HL-60 (cell line): ENCODE measurements around the gene OXER1.

Experiments used
- GABPA ChIP-seq: IDR thresholded peaks from 2 replicates; pipeline ENCODE4 v1.6.1; 2012; ENCODE audit warnings: low read depth
- POLR2AphosphoS5 ChIP-seq: IDR thresholded peaks from 2 replicates; pipeline ENCODE4 v1.6.1; 2012; ENCODE audit warnings: low read depth
- SPI1 ChIP-seq: IDR thresholded peaks from 2 replicates; pipeline ENCODE4 v1.6.1; 2012; ENCODE audit warnings: low read depth, mild to moderate bottlenecking, borderline replicate concordance
- TF ChIP-seq, protein P1 (sequence below): IDR thresholded peaks from one replicate; pipeline ENCODE4 v1.5.1; 2011; ENCODE audit warnings: low read length, control low read depth, inconsistent platforms; ENCODE audit not compliant: insufficient read depth
- TF ChIP-seq, protein P2 (sequence below): IDR thresholded peaks from 2 replicates; pipeline ENCODE4 v1.6.1; 2012; ENCODE audit warnings: low read depth; ENCODE audit not compliant: insufficient replicate concordance

GRCh38 chr2:42799881-42800280 lies 35.9 kb upstream of the OXER1 start:
- TF ChIP-seq, protein P1, sequence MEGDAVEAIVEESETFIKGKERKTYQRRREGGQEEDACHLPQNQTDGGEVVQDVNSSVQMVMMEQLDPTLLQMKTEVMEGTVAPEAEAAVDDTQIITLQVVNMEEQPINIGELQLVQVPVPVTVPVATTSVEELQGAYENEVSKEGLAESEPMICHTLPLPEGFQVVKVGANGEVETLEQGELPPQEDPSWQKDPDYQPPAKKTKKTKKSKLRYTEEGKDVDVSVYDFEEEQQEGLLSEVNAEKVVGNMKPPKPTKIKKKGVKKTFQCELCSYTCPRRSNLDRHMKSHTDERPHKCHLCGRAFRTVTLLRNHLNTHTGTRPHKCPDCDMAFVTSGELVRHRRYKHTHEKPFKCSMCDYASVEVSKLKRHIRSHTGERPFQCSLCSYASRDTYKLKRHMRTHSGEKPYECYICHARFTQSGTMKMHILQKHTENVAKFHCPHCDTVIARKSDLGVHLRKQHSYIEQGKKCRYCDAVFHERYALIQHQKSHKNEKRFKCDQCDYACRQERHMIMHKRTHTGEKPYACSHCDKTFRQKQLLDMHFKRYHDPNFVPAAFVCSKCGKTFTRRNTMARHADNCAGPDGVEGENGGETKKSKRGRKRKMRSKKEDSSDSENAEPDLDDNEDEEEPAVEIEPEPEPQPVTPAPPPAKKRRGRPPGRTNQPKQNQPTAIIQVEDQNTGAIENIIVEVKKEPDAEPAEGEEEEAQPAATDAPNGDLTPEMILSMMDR: no peak
- TF ChIP-seq SPI1: no peak
- no peak for TF ChIP-seq POLR2AphosphoS5
- no peak for TF ChIP-seq GABPA
- TF ChIP-seq, protein P2, sequence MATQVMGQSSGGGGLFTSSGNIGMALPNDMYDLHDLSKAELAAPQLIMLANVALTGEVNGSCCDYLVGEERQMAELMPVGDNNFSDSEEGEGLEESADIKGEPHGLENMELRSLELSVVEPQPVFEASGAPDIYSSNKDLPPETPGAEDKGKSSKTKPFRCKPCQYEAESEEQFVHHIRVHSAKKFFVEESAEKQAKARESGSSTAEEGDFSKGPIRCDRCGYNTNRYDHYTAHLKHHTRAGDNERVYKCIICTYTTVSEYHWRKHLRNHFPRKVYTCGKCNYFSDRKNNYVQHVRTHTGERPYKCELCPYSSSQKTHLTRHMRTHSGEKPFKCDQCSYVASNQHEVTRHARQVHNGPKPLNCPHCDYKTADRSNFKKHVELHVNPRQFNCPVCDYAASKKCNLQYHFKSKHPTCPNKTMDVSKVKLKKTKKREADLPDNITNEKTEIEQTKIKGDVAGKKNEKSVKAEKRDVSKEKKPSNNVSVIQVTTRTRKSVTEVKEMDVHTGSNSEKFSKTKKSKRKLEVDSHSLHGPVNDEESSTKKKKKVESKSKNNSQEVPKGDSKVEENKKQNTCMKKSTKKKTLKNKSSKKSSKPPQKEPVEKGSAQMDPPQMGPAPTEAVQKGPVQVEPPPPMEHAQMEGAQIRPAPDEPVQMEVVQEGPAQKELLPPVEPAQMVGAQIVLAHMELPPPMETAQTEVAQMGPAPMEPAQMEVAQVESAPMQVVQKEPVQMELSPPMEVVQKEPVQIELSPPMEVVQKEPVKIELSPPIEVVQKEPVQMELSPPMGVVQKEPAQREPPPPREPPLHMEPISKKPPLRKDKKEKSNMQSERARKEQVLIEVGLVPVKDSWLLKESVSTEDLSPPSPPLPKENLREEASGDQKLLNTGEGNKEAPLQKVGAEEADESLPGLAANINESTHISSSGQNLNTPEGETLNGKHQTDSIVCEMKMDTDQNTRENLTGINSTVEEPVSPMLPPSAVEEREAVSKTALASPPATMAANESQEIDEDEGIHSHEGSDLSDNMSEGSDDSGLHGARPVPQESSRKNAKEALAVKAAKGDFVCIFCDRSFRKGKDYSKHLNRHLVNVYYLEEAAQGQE: no peak
